Measurements from ENCODE around the gene HYCC1.
"Not testable (repeated sequence)": the region's sequence is repeated elsewhere in the genome, so short reads cannot be mapped to it uniquely, and the experiment has no call there.

HYCC1 gene

GRCh38 chr7:23013715-23014649 lies at the start of gene HYCC1:
Gene HYCC1 (minus strand): TSS chr7:23014130. CDS start chr7:22991111, 23,019 bp downstream.
- peak; percentile 100 for DNase-seq

GRCh38 chr7:23062452-23062851 lies 48.5 kb upstream of the HYCC1 start:
- DNase-seq = no peak

DNA sequence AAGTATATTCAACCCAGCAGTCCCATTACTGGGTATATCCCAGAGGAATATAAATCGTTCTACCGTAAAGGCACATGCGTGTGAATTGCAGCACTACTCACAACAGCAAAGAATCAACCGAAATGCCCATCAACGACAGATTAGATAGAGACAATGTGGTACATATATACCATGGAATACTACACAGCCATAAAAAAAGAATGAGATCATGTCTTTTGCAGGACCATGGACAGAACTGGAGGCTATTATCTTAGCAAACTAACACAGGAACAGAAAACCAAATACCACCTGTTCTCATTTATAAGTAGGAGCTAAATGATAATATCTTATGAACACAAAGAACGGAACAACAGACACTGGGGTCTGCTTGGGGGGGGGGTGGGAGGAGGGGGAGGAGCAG lies 47.4 kb upstream of the HYCC1 start:
- DNase-seq = no peak

- no peak for DNase-seq
Observed at GRCh38 chr7:23058408-23059096, 44.6 kb upstream of the HYCC1 start.

GRCh38 chr7:23055582-23056178 lies 41.8 kb upstream of the HYCC1 start:
- peak; percentile 81 for DNase-seq

DNA sequence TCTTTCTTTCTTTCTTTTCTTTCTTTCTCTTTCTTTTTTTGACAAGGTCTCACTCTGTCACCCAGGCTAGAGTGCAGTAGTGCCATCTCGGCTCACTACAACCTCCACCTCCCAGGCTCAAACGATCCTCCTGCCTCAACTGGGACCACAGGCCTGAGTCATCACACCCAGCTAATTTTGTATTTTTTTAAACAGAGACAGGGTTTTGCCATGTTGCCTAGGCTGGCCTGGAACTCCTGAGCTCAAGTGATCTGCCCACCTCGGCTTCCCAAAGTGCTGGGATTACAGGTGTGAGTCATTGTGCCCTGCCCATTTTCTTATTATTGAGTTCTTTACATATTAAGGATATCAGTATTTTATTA lies 37.2 kb upstream of the HYCC1 start:
- DNase-seq = peak; percentile 20

DNA sequence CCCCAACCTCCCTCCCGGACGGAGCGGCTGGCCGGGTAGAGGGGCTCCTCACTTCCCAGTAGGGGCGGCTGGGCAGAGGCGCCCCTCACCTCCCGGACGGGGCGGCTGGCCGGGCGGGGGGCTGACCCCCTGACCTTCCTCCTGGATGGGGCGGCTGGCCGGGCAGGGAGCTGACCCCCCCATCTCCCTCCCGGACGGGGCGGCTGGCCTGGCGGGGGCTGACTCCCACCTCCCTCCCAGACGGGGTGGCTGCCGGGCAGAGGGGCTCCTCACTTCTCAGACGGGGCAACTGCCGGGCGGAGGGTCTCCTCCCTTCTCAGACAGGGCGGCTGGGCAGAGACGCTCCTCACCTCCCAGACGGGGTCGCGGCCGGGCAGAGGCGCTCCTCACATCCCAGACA lies 32.4 kb upstream of the HYCC1 start:
- DNase-seq = not testable (repeated sequence)

DNA sequence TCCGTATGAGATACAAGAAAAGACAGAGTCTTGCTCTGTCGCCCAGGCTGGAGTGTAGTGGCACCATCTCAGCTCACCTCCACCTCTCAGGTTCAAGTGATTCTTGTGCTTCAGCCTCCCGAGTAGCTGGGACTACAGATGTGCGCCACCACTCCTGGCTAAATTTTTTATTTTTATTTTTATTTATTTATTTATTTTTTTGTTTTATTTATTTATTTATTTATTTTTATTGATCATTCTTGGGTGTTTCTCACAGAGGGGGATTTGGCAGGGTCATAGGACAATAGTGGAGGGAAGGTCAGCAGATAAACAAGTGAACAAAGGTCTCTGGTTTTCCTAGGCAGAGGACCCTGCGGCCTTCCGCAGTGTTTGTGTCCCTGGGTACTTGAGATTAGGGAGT lies 31.2 kb upstream of the HYCC1 start:
- DNase-seq = not testable (repeated sequence)

DNA sequence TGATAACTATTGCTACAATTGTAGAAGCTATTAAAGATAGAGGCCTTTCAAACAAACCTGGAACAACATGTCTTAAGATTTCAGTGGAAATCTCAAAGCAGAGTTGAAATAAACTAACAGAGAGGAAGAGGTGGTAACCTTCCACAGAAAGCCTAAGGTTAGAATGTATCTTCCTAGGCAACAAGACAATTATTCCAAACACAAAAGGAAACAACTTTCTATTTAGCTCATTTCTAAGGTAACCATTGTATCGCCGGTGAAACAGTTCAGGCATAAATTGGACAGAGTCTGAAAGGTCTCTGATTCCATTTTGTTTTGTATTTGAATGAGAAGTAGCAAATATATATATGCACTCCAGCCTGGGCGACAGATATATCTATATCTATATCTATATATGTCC lies 30.7 kb upstream of the HYCC1 start:
- DNase-seq = no peak

DNA sequence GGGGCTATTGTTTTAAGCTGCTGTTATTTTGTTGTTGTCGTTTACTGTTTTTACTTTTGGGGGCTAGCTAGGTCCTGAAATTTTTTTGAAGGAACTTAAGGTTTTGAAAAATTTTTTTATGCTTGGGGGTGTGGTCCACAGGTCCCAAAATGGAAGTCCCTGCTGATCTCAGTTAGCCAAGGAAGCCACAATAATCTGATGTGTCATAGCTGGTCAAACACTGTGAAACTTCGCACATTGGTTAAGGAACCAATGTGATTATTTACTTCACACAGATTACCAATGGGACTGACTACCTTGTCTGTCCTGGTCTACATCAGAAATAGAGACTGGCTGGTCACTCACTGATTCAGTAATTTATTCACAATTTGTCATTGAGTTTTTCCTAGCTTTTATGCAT lies 29.5 kb upstream of the HYCC1 start:
- peak; percentile 11 for DNase-seq

- DNase-seq = not testable (repeated sequence)
Observed at GRCh38 chr7:23039674-23040073, 25.7 kb upstream of the HYCC1 start.

DNA sequence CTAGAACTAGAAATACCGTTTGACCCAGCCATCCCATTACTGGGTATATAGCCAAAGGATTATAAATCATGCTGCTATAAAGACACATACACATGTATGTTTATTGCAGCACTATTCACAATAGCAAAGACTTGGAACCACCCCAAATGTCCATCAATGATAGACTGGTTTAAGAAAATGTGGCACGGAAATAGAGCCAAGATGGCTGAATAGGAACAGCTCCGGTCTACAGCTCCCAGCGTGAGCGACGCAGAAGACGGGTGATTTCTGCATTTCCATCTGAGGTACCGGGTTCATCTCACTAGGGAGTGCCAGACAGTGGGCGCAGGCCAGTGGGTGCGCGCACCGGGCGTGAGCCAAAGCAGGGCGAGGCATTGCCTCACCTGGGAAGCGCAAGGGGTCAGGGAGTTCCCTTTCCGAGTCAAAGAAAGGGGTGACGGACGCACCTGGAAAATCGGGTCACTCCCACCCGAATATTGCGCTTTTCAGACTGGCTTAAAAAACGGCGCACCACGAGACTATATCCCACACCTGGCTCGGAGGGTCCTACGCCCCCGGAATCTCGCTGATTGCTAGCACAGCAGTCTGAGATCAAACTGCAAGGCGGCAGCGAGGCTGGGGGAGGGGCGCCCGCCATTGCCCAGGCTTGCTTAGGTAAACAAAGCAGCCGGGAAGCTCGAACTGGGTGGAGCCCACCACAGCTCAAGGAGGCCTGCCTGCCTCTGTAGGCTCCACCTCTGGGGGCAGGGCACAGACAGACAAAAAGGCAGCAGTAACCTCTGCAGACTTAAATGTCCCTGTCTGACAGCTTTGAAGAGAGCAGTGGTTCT lies 21.8 kb upstream of the HYCC1 start:
- not testable (repeated sequence) for DNase-seq

DNA sequence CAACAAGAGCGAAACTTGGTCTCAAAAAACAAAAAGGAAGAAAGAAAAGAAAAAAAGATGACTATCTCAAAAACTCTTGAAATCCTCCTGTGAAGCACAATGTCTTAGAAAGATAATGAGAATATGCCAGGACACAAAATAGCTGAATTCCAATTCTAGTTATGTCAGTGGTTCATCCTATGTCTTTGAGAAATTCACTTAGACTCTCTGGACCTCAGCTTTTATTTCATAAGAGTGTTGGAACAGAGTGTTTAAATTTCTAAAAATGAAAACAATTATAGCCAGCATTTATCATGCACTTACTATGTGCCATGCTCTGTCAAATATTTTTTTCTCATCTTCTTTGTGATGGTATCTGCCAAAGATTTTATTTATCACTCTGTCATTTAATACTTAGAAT lies 13.3 kb upstream of the HYCC1 start:
- no peak for DNase-seq

DNA sequence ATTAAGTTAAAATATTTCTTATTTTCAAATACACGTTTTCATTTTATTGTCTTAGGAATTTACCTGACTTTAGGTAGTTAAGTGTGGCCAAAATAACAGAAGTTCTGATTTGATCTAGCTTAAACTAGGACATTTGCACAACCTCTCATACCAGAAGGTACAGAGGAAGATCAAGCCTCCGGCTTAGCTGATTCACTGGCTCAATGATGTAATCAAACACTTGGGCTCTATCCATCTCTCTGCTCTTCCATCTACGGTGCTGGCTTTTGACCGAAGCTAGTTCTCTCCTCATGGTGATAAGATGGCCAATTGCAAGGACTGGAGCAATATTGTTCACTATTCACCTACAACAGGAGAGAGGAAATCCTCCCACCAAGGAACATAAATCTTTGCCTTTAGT lies 12.2 kb upstream of the HYCC1 start:
- no peak for DNase-seq

DNA sequence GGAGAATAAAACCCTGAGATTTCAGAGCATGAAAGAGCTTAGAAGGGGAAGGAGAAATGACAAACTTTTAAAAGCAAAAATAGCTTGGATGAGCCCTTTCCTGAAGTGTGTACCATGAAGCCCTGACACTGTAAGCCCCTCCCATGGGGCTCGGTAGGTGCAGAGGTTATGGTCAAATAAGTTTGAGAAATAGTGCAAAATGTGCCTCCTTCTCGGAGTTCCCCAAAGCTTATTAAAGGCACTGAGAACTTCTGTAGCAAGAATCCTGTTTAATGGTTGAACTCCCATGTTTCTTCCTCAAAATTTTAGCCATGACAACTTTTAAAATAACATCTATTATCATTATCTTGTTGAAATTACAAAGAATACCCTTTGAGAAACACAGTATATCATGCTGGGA lies 10.5 kb upstream of the HYCC1 start:
- no peak for DNase-seq

DNA sequence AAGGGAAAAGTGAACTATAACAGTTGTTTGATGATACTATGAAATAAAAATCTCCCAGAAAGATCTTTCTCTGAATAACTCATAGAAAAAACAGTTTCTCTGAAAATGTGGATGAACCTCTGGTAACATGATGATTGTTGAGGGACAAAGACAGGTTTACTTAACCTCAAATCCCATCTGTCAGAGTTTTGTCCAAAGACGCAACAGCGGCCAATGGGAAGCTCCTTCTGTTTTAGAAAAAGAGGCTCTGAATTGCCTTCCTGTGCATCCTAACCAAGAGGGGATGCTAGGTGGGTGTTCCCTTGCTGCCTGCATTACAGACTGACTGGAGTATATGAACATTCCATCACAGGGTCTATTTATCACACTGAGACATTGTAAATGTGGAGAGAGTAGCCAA lies 8.9 kb upstream of the HYCC1 start:
- DNase-seq = no peak

DNA sequence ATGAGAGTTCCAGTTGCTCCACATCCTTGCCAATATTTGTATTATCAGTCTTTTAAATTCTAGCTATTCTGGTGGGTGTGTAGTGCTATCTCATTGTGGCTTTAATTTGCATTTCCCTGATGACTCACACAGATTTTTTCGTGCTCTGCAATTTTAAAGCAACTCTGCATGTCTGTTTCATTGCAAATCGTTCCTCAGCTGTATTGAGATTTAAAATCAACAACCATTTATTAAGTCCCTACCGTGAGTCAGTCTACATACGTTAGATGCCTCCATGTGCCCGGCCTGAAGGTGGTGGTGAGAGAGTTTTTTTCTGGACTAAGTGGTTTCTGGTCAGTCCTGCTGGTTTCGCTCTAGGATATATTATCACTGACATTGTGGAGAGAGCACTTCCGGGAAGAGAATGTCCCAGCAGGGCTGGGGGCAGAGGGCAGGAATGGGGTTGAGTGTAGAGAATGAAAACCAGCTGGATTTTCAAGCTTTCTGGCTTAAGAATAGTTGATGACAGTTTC lies 8.4 kb upstream of the HYCC1 start:
- DNase-seq = peak; percentile 26

GRCh38 chr7:23021596-23021995 lies 7.7 kb upstream of the HYCC1 start:
- DNase-seq = no peak

DNA sequence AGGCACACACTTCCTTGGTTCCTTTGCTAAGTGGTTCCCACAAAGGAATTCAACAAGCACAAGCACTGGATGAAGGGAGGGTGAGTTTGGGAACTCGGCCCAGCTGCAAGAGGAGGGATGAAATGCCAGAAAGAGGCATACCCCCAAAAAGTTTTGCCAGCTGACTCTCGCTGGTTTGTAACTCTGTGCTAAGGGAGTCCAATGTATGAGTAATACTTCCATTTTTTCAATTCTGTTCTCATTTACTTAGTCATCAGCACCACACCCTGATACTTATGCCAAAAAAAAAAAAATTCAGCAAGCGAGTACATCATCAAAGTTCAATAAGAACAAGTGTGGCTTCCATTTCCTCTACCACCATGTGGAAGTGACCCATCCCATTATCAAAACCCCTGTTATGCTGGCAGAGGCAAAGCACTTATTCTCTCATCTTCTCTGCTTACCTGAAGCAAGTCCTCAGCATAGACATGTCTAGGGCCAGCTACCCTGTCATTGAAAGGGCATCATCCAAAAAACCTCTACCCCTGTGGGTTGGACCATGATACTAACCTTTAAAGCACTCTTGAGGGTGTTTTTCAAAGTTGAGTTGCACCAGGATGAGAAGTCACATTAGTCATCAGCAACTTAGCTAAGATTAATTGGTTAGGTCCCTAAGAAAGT lies 6.9 kb upstream of the HYCC1 start:
- DNase-seq = peak; percentile 51

DNA sequence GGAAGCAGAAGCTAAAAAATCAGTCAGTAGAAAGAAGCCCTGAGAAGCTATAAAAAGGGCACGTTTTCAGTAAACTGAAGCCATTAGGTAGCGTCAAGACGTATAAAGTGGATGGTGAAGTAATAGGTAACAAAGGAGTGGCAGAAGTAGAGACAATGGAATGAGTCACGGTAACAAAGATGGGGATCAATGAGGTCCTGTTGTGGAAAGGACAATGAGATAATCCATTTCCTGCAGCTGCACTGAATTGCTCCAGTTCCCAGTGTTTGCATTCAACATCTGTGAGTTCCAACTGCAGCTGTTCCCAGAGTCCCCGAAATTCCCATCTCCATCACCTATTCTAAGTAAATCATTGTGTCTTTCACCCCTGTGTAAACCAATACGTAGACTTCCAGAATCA lies 4.8 kb upstream of the HYCC1 start:
- no peak for DNase-seq

- no peak for DNase-seq
Observed at GRCh38 chr7:23017309-23017708, 3.4 kb upstream of the HYCC1 start.
